Esophagus muscularis mucosa (tissue), 4 donors: ENCODE results near the gene RNASE12. TPM values are rescaled to one million over a fixed set of nuclear protein-coding genes. Genes with fewer than 3 reads are reported as not detected.

ENCODE experiments used
- DNase-seq: peaks from one replicate; pipeline ENCODE4 v3.0.0-alpha.2; 2017; ENCODE audit errors: extremely low spot score
- H3K27ac ChIP-seq, 4 donors: fragments of 200-600 bp; sonication (generic); replicated peaks in 1 of 4; 1 replicate in 3 of 4; 2 replicates in 1 of 4; pipeline ENCODE4 v1.5.1; 2016 to 2019; ENCODE audit warnings: mild to moderate bottlenecking in 1 of 4
- H3K27me3 ChIP-seq, 4 donors: fragments of 200-600 bp; sonication (generic); one replicate each; pipeline versions ENCODE4 v1.5.1 to v1.6.0; 2016 to 2019
- H3K36me3 ChIP-seq, 4 donors: fragments of 200-600 bp; sonication (generic); one replicate each; pipeline ENCODE4 v1.5.1; 2016 to 2019
- H3K4me1 ChIP-seq, 4 donors: fragments of 200-600 bp; sonication (generic); one replicate each; pipeline ENCODE4 v1.5.1; 2016 to 2019
- H3K4me3 ChIP-seq, 4 donors: fragments of 200-600 bp; sonication (generic); 1 replicate in 2 of 4; 2 replicates in 2 of 4; pipeline ENCODE4 v1.5.1; 2016 to 2019; ENCODE audit warnings: mild to moderate bottlenecking in 4 of 4, moderate library complexity in 1 of 4
- H3K9me3 ChIP-seq, 4 donors: fragments of 200-600 bp; sonication (generic); 1 replicate in 3 of 4; 2 replicates in 1 of 4; pipeline ENCODE4 v1.5.1; 2016 to 2019
- CTCF ChIP-seq, 3 experiments: fragments of 200-600 bp in 2 of 3; fragments of 450-650 bp in 1 of 3; sonication (generic) in 2 of 3; IDR thresholded peaks; one replicate each; pipeline ENCODE4 v1.5.1; 2017 to 2019; ENCODE audit warnings: antibody characterized with exemption in 3 of 3, mild to moderate bottlenecking in 2 of 3, moderate library complexity in 1 of 3
- EP300 ChIP-seq: sonication (generic); formaldehyde crosslinking; IDR thresholded peaks from one replicate; pipeline ENCODE4 v1.6.1; 2017; ENCODE audit warnings: antibody characterized with exemption
- POLR2A ChIP-seq: fragments of 450-650 bp; IDR thresholded peaks from one replicate; pipeline ENCODE4 v1.6.1; 2017; ENCODE audit warnings: antibody characterized with exemption, moderate library complexity, mild to moderate bottlenecking, low read depth
- POLR2AphosphoS5 ChIP-seq, 2 donors: sonication (generic); formaldehyde crosslinking; IDR thresholded peaks; one replicate each; pipeline ENCODE4 v1.6.1; 2017; ENCODE audit warnings: antibody characterized with exemption in 2 of 2
- WGBS: methylation state at CpG from one replicate; pipeline ENCODE4 v1.1.5; 2018; 5-methylcytosine and 5-hydroxymethylcytosine counted together
- intact Hi-C: fragments of 100-400 bp; cut with DNase I; formaldehyde crosslinking; loops from one replicate; pipeline ENCODE4 v1.15.1; 2023
- total RNA-seq, 4 donors: library from RNA; depleted of rRNA; stranded (reverse); fragments of >200 nt; gene quantifications; one replicate each; pipeline versions ENCODE4 v1.1.0 to v1.2.1, GENCODE V29; 2016

Gene RNASE12
- not detected for total RNA-seq

- TF ChIP-seq POLR2AphosphoS5 (IDR thresholded peaks at IDR 0.05) (no peak), EP300 (no peak), POLR2A (no peak), CTCF (IDR thresholded peaks at IDR 0.05) (no peak)
- no peaks in the 10 kb centered on the region for H3K36me3 ChIP-seq
- no peak within 1 kb of the TSS for H3K27ac ChIP-seq
- intact Hi-C loops: no loop called here
- no peaks in the 10 kb centered on the region for H3K4me1 ChIP-seq
- no peak within 1 kb of the TSS for H3K4me3 ChIP-seq
- WGBS: 72% methylated on average over 4 of the region's 4 CpGs
- H3K27me3 ChIP-seq: peaks cover 0 to 15% (median 0%) of the 10 kb centered on the region in 4 donors
- no peak for DNase-seq
- H3K9me3 ChIP-seq: no peaks in the 10 kb centered on the region
Measured at GRCh38 chr14:20591235-20591634, at the start of gene RNASE12. Gene RNASE12, minus strand, starts transcription at chr14:20591376. Its CDS starts 653 bp downstream, at chr14:20590723.

GRCh38 chr14:20632831-20633691 is 41.9 kb upstream of the RNASE12 start:
- peak overlapping the region in 1 of 4 donors; percentile 52 for H3K27ac ChIP-seq
- H3K4me3 ChIP-seq: peak overlapping the region; percentile 21 to 49 (median 36)
- no peak for TF ChIP-seq POLR2AphosphoS5 (IDR thresholded peaks at IDR 0.05)
- TF ChIP-seq POLR2A: no peak
- no peak for TF ChIP-seq EP300
- TF ChIP-seq CTCF (IDR thresholded peaks at IDR 0.05): no peak
- no peaks in the 10 kb centered on the region for H3K9me3 ChIP-seq
- no peak for DNase-seq
- intact Hi-C loops: no loop called here
- H3K27me3 ChIP-seq: peaks cover 0 to 79% (median 7%) of the 10 kb centered on the region in 4 donors
- peaks cover 31 to 39% (median 35%) of the 10 kb centered on the region in 4 donors for H3K4me1 ChIP-seq
- WGBS: 3% methylated on average over 45 of the region's 45 CpGs
- H3K36me3 ChIP-seq: no peaks in the 10 kb centered on the region

- Histone ChIP-seq H3K36me3 (no peaks in the 10 kb centered on the region), H3K27ac (no peak overlapping the region), H3K4me1 (peaks cover 31 to 45% (median 35%) of the 10 kb centered on the region in 4 donors), H3K4me3 (peak overlapping the region; percentile 21 to 49 (median 36)), H3K9me3 (no peaks in the 10 kb centered on the region), H3K27me3 (peaks cover 0 to 79% (median 7%) of the 10 kb centered on the region in 4 donors)
- no peak for TF ChIP-seq EP300
- no peak for TF ChIP-seq POLR2A
- no peak for TF ChIP-seq POLR2AphosphoS5 (IDR thresholded peaks at IDR 0.05)
- TF ChIP-seq CTCF (IDR thresholded peaks at IDR 0.05): no peak
- intact Hi-C loops: no loop called here
- 1% methylated on average over 18 of the region's 19 CpGs for WGBS
- no peak for DNase-seq
Measured at GRCh38 chr14:20632448-20632830, 41.3 kb upstream of the RNASE12 start.

- intact Hi-C loops: no loop called here
- Histone ChIP-seq H3K4me1 (peaks cover 31 to 50% (median 36%) of the 10 kb centered on the region in 4 donors), H3K9me3 (no peaks in the 10 kb centered on the region), H3K4me3 (peak overlapping the region; percentile 21 to 49 (median 36)), H3K36me3 (no peaks in the 10 kb centered on the region), H3K27ac (no peak overlapping the region), H3K27me3 (peaks cover 0 to 79% (median 7%) of the 10 kb centered on the region in 4 donors)
- no peak for DNase-seq
- TF ChIP-seq POLR2A (no peak), CTCF (IDR thresholded peaks at IDR 0.05) (no peak), EP300 (no peak), POLR2AphosphoS5 (IDR thresholded peaks at IDR 0.05) (no peak)
- 4% methylated on average over 17 of the region's 18 CpGs for WGBS
Measured at GRCh38 chr14:20631880-20632389, 40.8 kb upstream of the RNASE12 start.
